ENCODE data around the gene CLTA. TPM values are rescaled to one million over a fixed set of nuclear protein-coding genes. Genes with fewer than 3 reads are reported as not detected.
A peak's percentile ranks its signal among the peaks of the same experiment; 100 is the strongest.

Gene CLTA, protein sequence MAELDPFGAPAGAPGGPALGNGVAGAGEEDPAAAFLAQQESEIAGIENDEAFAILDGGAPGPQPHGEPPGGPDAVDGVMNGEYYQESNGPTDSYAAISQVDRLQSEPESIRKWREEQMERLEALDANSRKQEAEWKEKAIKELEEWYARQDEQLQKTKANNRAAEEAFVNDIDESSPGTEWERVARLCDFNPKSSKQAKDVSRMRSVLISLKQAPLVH
- 520 and 537 TPM in 2 replicates for polyA plus RNA-seq (2014; cell fraction: cytosol; rRNA removed)
- polyA plus RNA-seq (2014; cell fraction: nucleus; rRNA removed), result 198 and 245 TPM in 2 replicates

- DNase-seq (ENCODE audit: low spot score), result peak; percentile 99
These were observed at the start of gene CLTA for GRCh38 chr9:36190388-36191289. TSS of gene CLTA (plus strand) at chr9:36190921. CDS start at chr9:36191057, 136 bp downstream.

DNA sequence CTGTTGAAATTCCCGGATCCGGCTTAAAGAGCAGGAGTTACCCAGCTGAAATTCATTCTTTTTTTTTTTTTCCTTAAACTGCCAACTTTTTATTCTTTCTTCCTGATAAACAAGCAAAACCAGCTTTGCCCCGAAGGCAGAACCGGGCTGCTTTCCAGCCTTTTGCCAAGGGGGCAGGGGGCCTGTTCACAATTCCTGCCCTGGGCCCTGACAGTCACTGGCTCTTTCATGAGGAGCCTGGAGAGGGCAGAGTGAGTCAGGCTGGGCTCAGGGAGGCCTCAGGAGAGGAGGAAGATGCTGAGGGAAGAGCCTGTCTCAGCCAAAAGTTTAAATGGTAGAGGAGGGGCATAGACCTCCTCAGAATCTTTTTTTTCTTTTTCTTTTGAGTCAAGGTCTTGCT is 49.4 kb upstream of the CLTA start:
- DNase-seq (ENCODE audit: low spot score), result no peak

DNA sequence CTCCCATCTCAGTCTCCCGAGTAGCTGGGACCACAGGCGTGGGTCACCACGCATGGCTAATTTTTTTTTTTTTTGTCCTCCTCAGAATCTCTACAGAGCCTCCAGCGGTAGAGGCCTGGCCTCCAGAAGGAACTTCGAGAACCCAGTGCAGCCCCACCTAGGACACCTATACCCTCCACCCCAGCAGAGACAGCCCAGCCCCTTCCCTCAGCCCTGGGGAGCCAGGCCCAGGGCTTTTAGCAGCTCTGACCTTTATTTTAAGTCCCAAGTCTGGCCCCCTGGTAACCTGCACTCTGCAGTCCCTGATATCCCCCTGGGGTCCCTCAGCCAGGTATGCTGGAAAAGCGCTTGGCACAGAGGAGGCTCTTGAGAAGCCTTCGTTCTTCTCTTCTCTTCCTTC is 49.0 kb upstream of the CLTA start:
- DNase-seq (ENCODE audit: low spot score), result no peak

GRCh38 chr9:36142510-36143244 is 48.0 kb upstream of the CLTA start:
- no peak for DNase-seq (ENCODE audit: low spot score)

- DNase-seq (ENCODE audit: low spot score), result no peak
These were observed 47.5 kb upstream of the CLTA start for GRCh38 chr9:36143245-36143641.

DNA sequence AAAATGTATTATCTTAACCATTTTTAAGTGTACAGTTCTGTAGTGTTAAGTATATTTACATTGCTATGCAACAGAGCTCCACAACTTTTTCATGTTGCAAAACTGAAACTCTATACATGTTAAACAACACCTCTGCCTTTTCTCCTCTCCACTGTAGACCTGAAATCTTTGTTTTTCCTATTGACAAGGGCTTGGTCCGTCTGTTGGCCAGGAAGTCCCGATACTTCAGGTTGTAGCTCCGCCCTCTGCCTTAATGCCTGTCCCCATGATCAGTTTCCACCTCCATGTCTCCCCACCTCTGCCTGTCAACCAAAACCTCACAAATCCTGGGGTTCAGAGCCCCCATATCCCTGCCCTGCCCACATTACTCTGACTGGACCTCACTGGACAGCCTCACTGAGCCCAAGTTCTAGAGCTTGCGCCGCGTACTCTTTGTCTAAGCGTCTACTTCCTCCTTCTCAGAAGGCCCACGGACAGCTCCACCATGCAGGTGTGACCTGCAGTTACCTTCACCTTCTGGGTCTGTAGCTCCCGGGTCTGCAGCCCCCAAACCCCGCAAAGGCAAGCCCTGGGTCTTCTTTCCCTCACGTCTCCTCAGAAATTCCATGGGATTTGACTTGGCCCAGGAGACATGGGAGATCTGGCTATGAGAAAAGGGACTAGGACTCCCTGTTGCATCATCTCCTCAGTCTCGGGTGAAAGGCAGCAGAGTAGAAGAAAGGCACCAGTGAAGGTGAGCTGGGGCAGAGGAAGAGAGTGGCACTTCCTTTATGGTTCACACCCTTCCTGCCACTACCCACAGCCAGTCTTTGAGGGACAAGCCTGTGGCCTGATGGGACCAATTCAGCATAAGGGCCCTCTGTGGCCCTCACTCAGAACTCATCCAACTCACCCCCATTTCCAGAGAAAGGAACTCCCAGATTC is 46.1 kb upstream of the CLTA start:
- DNase-seq (ENCODE audit: low spot score), result no peak

DNA sequence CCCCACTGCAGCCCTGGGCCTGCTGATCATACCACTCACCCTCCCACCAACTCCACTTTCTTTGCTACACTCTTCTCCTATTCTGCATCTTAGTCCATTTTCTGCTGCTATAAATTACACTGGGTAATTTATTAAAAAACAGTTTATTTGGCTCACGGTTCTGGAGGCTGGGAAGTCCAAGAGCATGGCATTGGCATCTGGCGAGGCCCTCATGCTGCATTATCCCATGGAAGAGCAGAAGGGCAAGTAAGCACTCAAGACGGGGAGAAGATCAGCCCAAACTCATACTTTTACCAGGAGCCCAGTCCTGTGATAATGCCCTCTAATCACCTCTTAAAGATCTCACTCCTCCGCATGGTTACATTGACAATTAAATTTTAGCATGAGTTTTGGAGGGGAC is 44.8 kb upstream of the CLTA start:
- DNase-seq (ENCODE audit: low spot score), result no peak

DNA sequence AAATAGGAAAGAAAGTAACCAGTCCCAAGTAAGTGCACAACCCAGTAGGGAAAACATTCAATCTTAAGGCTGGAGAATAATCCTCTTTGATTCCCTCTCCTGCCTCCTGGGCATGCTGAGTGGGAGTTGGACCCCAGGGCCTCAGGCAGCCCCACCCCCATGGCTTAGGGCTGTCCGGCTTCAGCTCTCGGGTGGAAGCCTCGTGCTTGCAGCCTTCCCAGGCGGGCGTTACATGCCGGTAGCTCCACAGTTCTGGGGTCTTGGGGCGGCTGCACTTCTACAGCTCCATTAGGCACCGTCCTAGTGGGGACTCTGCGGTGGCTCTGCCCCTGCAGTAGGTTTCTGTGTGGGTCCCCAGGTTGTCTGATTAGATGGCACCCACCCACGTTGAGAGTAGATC is 44.1 kb upstream of the CLTA start:
- DNase-seq (ENCODE audit: low spot score), result no peak

DNA sequence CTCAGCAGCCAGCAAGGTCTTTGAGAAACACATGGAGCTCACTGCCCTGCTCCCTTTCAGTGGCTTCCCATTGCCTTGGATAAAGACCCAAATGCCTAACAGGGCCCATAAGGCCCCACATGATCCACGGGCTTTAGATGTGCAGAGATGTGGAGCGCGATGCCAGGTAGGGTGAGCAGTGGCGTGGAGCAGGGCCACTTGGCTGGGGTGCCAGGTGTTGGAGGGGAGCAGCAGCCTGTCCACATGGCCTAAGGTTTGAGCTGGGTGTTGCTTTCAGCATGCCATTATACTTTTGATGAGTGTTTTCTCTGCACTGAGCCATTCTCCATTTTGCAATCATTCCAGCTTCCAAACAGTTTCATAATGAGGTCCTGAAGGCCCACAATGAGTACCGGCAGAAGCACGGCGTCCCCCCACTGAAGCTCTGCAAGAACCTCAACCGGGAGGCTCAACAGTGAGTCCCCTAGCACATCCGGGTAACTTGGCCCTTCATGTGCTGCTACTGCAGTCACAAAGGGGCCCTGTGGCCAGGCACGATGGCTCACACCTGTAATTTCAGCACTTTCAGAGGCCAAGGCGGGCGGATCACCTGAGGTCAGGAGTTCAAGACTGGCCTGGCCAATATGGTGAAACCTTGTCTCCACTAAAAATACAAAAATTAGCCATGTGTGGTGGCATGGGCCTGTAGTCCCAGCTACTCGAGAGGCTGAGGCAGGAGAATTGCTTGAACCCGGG is 43.1 kb upstream of the CLTA start:
- no peak for DNase-seq (ENCODE audit: low spot score)

- no peak for DNase-seq (ENCODE audit: low spot score)
These were observed 42.2 kb upstream of the CLTA start for GRCh38 chr9:36148311-36149051.

GRCh38 chr9:36149197-36149596 is 41.5 kb upstream of the CLTA start:
- no peak for DNase-seq (ENCODE audit: low spot score)

GRCh38 chr9:36150574-36151315 is 40.0 kb upstream of the CLTA start:
- no peak for DNase-seq (ENCODE audit: low spot score)

DNA sequence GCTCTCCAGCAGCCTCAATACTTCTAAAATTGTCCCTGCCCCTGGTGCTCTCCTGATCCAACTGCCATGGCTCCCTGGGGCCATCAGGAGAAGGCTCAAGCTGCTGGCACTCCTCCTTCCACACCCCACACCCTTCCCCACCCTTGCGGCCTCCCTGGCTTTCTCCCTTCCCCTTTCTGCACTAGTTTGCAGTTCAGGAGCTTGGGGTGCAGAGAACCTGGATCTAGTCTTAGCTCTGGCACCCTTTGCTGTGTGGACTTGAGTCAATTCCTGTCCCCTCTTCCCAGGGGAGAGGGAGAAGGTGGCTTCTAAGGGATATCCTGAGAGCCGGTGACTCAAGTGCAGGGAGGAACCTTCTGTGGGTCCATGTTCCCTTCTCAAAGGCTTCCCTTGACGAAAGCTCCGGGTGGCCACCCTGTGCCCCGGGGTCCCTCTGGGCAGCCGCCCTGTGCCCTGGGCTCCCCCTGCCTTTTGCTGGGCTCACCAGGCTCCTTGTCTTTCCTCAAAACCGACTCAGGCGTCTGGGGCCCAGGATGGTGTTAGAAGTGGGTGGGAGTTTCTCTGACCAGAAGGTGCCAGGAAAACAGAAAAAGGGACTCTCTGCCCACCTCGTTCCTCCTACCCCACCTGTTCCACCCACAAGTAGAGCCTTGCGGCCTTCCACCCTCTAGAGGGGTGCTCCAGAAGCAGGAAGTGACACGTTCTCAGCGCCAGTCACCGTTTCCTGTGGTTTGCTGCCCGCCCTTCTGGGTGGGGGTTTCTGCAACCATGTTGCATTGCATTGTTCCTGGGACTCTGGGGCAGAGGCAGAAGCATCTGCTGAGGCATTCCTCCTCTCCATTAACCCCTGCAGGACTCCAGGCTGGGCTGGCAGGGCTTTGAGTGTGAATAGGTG is 39.2 kb upstream of the CLTA start:
- no peak for DNase-seq (ENCODE audit: low spot score)

DNA sequence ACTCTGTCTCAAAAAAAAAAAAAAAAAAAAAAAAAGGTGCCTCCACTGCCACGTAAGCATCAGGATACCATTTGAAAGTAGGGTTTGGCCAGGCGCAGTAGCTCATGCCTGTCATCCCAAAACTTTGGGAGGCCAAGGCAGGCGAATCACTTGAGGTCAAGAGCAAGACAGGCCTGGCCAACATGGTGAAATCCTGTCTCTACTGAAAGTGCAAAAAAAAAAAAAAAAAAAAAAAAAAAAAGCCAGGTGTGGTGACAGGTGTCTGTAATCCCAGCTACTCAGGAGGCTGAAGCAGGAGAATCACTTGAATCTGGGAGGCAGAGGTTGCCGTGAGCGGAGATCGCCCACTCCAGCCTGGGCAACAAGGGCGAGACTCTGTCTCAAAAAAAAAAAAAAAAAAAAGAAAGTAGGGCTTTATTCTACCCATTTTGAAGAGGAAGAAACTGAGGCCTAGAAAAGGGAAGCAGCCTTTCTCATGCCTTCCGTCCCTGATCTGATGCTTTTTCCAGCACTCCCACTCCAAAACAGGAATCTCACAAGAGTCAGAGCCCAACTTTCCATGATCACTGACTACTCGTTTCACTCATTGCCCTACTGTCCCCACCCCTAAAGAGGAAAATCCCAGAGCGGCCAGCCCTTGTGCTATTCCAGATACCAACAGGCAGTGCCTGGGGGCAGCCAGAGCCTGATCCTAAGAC is 37.8 kb upstream of the CLTA start:
- no peak for DNase-seq (ENCODE audit: low spot score)

DNA sequence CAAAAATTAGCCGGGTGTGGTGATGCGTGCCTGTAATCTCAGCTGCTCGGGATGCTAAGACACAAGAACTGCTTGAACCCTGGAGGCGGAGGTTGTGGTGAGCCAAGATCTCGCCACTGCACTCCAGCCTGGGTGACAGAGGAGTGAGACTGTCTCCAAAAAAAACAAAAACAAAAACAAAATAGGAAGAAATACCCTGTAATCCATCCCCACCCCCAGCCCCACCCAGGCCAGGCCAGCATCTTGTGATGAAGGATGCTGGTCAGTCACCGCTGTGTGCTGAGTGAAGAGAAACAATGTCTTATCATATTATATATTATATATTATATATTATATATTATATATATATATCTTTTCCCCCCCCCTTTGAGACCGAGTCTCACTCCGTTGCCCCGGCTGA is 37.0 kb upstream of the CLTA start:
- DNase-seq (ENCODE audit: low spot score), result no peak

DNA sequence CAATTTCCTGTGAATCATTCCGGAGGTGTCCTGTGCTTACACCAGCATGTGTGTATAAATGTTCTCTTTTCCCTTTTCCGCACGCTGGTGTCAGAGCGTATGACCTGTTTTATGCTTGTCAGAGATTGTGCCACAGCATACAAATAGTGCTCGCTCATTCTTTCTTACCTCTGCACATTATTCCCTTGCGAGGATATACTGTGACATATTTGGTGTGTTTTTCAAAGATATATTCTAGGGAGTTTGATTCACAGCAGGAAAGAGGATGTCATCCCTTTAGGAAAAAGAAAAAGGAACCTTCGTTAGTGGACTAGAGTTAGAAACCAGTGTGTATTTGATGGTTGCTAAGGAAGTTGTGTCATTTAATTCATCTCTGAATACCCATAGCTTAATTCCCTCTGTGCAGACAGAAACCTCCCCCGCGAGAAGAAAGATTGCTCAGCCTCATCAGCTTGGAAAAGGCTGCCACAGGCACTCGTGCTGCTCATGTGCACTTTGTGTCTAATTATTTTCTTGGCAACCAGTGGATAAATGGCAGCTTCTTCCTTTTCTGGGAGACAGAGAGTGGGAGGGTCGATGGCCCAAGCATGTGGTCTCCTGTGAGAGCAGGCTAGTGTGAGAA is 36.3 kb upstream of the CLTA start:
- no peak for DNase-seq (ENCODE audit: low spot score)

GRCh38 chr9:36156116-36156515 is 34.6 kb upstream of the CLTA start:
- no peak for DNase-seq (ENCODE audit: low spot score)

Measured in SK-N-DZ (cell line).